ENCODE results near the gene SLC47A1.

- TF ChIP-seq MAX (IDR thresholded peaks at IDR 0.05; ENCODE audit: low read depth, low read length) (no peak), POLR2A (IDR thresholded peaks at IDR 0.05; ENCODE audit: extremely low read depth, insufficient read length) (no peak), CTCF (IDR thresholded peaks at IDR 0.05; ENCODE audit: low read depth, low read length) (no peak), MYC (IDR thresholded peaks at IDR 0.05; ENCODE audit: low read depth, low read length) (no peak)
These were observed 41.3 kb downstream of the SLC47A1 start for GRCh38 chr17:19574956-19575355.

Measured in NB4 (cell line).